GM19328 (cell line): ENCODE data around the gene PTPN4.
A peak's percentile ranks its signal among the peaks of the same experiment; 100 is the strongest.
"Not testable (repeated sequence)": the region's sequence is repeated elsewhere in the genome, so short reads cannot be mapped to it uniquely, and the experiment has no call there.

ENCODE experiments used
- ATAC-seq: cut with Tn5 transposase; IDR thresholded peaks from one replicate; pipeline ENCODE4 v1.9.1; 2021; ENCODE audit warnings: mild to moderate bottlenecking, moderate library complexity; ENCODE audit not compliant: unreplicated experiment

PTPN4 gene

GRCh38 chr2:120012771-120013596 is 253.3 kb downstream of the PTPN4 start, which contains the start of gene EPB41L5:
TSS of gene EPB41L5 (plus strand) at chr2:120013077. CDS start at chr2:120019085, 6,008 bp downstream.
- ATAC-seq = peak; percentile 94

- ATAC-seq = no peak
These were observed 254.0 kb downstream of the PTPN4 start for GRCh38 chr2:120013597-120014223.

- no peak for ATAC-seq
These were observed 254.7 kb downstream of the PTPN4 start for GRCh38 chr2:120014226-120014980.

- ATAC-seq = no peak
These were observed 257.1 kb downstream of the PTPN4 start for GRCh38 chr2:120016800-120017199.

- no peak for ATAC-seq
These were observed 257.5 kb downstream of the PTPN4 start for GRCh38 chr2:120017201-120017600.

GRCh38 chr2:120018549-120018948 is 258.8 kb downstream of the PTPN4 start:
- ATAC-seq = no peak

GRCh38 chr2:120020554-120020953 is 260.8 kb downstream of the PTPN4 start:
- no peak for ATAC-seq

- not testable (repeated sequence) for ATAC-seq
These were observed 262.8 kb downstream of the PTPN4 start for GRCh38 chr2:120022505-120022904.

- no peak for ATAC-seq
These were observed 267.2 kb downstream of the PTPN4 start for GRCh38 chr2:120026890-120027289.

- no peak for ATAC-seq
These were observed 269.1 kb downstream of the PTPN4 start for GRCh38 chr2:120028795-120029194.

GRCh38 chr2:120029672-120030640 is 270.2 kb downstream of the PTPN4 start:
- no peak for ATAC-seq

GRCh38 chr2:120032297-120032696 is 272.6 kb downstream of the PTPN4 start:
- ATAC-seq = no peak
